GM19023 (cell line): ENCODE data around the gene TMEM272.

Experiments used
- ATAC-seq: cut with Tn5 transposase; IDR thresholded peaks from one replicate; pipeline ENCODE4 v1.9.1; 2021; ENCODE audit warnings: mild to moderate bottlenecking, moderate library complexity; ENCODE audit not compliant: unreplicated experiment

The TMEM272 gene

GRCh38 chr13:51844862-51845573 is at the start of gene TMEM272:
TSS of gene TMEM272 (minus strand) at chr13:51845177. CDS start at chr13:51838530, 6,647 bp downstream.
- peak; percentile 67 for ATAC-seq

DNA sequence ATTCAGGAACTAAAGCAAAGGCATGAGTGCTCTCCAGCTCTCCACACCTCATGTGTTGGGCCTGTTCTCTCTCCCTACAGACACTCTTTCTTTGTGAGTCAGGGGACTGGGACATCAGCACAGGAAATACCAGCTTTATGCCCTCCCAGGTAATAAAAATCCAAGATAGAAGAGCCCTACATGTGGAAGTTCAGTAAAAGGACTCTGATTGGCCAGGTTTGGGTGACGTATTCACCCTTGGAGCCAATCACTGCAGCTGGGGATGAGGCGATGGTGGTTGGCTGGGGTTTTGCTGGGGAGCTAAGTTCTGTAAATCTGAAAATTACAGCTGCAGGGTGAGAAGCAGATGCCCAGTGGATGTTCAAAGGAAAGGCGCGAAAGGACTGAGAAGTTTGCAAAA is 49.3 kb upstream of the TMEM272 start:
- ATAC-seq = no peak

- no peak for ATAC-seq
These were observed 47.7 kb upstream of the TMEM272 start for GRCh38 chr13:51892657-51893056.

DNA sequence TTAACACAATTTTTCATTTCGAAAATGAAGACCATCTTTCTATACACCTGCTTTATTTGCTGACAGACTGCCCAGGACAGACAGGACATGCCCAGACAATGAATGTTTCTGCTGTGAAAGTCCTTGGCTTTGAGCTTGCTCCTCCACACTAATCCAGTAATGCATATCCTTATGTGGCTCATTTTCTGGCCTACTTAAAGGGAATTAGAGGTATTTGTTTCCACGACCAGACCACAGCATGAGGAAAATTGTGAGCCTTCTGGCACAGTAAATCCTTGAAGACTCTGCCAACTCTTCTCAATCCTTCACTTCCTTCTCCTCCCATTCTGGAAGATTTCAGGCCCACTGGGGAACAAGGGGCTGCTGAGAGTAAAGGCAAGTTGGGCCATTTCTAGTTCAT is 42.5 kb upstream of the TMEM272 start:
- ATAC-seq = no peak

GRCh38 chr13:51885651-51886050 is 40.7 kb upstream of the TMEM272 start:
- no peak for ATAC-seq

DNA sequence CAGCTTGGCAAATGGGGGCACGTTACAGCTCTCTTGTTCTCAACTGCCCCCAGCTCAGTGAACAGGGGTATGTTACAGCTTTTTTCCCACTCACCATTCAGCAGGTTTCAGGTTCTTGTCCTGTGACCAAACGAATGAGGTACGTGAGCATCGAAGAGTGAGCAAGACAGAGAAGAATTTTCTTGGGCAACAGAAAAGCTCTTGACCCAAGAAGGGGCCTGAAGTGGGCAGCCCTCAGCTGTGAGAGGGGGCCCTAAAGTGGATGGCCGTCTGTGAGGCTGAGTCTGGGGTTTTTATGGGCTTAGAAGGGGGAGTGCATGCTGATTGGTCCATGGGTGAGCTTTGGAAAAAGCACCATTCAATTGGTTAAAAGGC is 38.2 kb upstream of the TMEM272 start:
- no peak for ATAC-seq

DNA sequence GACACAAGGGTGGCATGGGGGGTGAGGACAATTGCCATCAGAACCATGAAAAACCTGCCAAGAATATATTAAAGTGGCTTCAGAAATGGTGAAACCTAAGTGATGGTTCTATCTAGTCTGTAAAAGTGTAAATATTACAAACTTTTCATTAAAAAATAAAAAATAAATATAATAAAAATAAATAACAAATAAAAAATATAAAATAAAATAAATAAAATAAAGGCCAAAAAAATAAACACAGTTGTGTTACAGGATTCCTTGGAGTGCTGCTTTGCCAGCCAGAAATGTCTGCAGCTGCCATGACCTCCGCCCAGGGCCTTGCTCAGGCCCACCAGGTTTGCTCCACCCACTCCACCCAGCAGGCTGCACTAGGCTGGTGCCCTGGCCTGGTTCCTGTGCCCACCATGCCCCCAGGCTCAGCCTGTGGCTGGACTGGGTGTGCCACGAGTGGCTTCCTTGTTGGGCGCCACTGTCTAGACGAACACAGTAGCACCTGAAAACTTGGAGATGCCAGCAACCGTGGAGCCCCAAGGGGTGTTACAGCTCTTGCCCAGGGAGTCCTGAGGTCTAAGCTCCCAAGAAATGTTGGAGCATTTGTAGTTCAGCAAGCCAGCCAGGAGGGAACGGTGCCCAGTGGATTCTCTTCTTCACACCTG is 37.7 kb upstream of the TMEM272 start:
- ATAC-seq = no peak

DNA sequence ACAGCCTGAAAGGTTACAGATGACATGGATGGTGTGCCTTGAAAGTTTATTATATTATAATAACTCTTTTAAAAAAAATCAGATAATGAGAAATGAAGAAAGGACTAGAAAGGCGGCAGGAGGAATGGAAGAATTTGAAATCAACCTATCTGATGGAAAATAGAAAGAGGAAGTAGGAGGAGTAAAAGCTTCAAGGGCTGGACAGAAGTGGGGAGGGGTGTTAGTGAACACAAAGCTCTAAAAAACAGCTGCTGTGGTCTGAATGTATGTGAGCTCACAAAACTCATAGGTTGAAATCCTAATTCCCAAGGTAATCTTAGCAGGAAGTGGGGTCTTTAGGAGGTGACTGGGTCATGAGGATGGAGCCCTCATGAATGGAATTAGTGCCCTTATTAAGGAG is 36.3 kb upstream of the TMEM272 start:
- ATAC-seq = no peak

- ATAC-seq = no peak
These were observed 34.2 kb upstream of the TMEM272 start for GRCh38 chr13:51879133-51879532.

DNA sequence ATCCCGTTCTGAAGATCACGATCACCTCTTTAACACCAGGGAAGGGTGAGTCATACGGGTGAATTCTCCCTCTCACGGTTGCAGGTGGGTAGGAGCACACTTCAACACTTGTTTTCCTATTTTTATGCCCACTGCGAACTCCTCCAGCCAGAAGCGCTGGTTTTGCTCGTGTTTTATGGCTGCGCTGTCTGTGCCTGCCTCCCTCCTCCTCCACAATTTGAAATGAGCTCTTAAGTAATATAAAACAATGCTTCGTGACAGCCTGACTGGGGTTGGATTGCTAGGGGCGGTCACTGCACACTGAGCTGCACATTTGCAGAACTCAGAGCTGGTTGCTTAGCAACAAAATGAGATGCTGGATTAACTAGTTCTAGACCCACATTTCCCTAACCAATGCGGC is 29.7 kb upstream of the TMEM272 start:
- no peak for ATAC-seq

GRCh38 chr13:51873837-51874236 is 28.9 kb upstream of the TMEM272 start:
- ATAC-seq = no peak

DNA sequence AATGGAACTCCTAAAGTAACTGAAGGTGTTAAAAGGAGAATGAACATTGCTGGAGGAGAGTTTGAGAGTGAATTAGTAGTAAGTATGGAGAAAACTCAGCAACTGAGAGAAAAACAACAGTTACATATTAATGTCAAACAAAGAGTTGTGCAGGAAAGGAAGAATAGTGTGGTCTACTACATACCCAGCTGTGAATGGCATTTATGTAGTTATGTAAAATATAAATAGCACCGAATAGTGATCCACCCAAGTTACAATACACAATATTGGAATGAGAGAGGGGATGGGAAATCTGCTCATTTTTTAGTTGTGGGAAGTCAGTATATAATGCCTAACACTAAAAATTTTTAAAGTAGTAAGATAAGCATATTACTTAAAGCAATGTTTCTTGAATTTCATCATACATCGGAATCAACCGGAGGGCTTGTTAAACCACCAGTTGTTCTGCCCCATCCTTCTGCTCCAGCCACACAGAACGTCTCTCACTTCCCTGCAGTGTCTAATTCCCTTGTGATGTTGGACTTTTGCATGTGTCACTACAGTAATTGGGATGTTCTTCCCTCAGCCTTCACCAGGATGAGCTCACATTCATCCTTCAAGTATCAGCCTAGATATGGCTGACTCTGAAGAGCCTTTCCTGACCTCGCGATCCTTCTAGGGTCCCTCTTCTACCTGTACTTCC is 28.3 kb upstream of the TMEM272 start:
- no peak for ATAC-seq

- no peak for ATAC-seq
These were observed 25.6 kb upstream of the TMEM272 start for GRCh38 chr13:51870616-51871015.

GRCh38 chr13:51869916-51870315 is 24.9 kb upstream of the TMEM272 start:
- no peak for ATAC-seq

DNA sequence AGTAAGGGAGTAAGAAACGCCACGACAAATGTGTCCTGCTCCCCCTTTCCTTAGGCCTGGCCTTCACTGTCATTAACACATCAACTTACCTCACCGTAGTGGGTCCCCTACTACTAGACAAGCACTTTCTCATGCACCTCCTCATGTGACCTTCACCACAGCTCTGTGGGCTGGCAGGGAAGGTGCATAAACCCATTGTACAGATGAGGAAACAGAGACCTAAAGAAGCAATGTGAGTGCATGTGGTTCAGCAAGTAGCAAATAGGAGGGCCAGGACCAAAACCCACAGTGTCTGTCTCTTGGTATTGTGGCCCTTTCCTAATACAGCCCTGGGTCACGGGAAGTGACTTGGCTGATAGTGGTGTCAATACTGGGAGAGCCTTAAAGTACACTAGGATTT is 22.1 kb upstream of the TMEM272 start:
- no peak for ATAC-seq

DNA sequence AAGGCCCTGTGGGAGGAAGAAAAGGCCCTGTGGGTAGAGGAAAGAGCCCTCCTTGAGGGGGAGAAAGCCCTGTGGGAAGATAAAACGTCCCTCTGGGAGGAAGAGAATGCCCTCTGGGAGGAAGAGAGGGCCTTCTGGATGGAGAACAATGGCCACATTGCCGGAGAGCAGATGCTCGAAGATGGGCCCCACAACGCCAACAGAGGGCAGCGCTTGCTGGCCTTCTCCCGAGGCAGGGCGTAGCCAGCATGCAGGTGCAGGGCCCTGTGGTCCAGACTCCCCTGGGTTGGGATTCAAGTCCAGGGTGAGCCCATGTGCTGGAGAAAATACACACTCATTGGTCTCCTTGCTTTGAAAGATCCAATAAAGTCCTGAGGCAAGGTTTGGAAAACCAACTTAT is 20.9 kb upstream of the TMEM272 start:
- no peak for ATAC-seq

DNA sequence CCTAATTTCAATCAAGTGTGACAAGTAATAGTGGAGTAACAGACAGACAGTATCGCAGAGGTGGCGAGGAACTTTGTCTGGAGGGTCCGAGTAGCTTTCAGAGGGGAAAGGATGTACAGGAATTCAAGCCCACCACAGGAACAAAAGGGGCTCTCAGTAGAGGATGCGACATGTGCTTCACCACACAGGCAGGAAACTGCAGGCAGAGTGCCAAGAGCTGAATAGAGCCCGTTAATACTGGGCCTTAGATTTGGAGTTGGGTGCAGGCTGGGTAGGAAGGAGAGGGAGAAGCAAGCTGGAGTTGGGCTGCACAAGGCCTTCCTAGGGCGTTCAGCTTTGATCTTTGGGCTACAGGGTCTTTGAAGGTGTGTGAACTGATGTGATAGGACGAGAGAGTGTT is 18.0 kb upstream of the TMEM272 start:
- no peak for ATAC-seq

DNA sequence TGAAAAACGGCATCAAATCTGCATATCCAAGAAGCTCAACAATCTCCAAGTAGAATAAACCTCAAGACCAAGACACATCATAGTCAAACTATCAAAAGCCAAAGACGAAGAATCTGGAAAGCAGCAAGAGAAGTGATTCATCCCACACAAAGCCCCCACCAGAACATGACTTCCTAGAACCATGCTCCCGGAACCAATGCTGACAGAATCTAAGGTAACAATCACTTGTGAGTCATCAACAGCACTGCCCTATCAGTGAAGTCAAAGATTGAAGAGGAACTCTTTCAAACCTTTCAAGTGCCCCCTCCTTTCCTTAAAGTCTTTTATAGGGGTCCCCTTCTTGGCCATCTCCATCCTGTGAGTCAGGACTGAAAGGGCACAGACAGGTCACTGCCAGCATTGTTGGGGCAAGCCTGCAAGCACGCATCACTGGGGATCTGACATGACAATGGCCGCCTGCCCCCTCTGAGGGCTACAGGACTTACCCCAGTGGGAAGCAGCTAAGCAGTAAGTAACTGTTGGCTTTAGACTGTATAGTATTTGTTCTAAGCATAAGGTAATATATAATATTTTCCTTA is 16.8 kb upstream of the TMEM272 start, which contains the start of gene CCDC70:
TSS of gene CCDC70 (plus strand) at position 247 of the 578 bp plus-strand sequence. CDS start 3,443 bp downstream, outside the sequence.
- no peak for ATAC-seq

GRCh38 chr13:51858433-51859247 is 13.7 kb upstream of the TMEM272 start:
- no peak for ATAC-seq

DNA sequence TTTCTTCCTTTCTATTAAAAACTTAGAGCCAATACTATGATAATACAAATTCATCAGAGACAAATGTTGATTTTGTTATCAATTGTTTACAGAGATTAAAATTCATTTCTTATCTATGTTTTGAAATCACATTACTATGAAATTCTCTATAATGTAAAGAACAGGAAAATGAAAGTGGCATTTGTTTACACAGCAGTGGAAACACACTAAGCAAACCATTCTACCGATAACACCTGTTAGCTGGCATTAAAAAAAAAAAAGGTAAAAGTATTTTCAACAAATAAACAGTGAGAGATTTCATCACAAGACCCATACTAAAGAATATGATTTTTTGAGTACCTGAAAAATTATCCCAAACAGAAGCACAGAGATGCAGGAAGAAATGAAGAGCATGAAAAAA is 12.0 kb upstream of the TMEM272 start:
- ATAC-seq = no peak
